Dendritic cell treated with granulocyte-macrophage colony-stimulating factor and Interleukin-4, amounts not matched to agents 40 ng/mL and 50 ng/mL, for 4 days (primary cell): ENCODE data around the gene HIBADH.
"Not testable (repeated sequence)": the region's sequence is repeated elsewhere in the genome, so short reads cannot be mapped to it uniquely, and the experiment has no call there.

Experiments
- H3K27ac Mint-ChIP-seq: one replicate; pipeline ENCODE4 v1.8.0; 2022; ENCODE audit warnings: mild to moderate bottlenecking, mixed read lengths
- H3K27me3 Mint-ChIP-seq: one replicate; pipeline ENCODE4 v1.8.0; 2022; ENCODE audit warnings: mild to moderate bottlenecking, mixed read lengths
- H3K36me3 Mint-ChIP-seq: one replicate; pipeline ENCODE4 v1.8.0; 2022; ENCODE audit warnings: low read depth, mixed read lengths
- H3K4me1 Mint-ChIP-seq: one replicate; pipeline ENCODE4 v1.8.0; 2022; ENCODE audit warnings: low read depth, mixed read lengths
- H3K4me3 Mint-ChIP-seq: one replicate; pipeline ENCODE4 v1.8.0; 2022; ENCODE audit warnings: mild to moderate bottlenecking, moderate library complexity, mixed read lengths
- H3K9me3 Mint-ChIP-seq: one replicate; pipeline ENCODE4 v1.8.0; 2022; ENCODE audit warnings: mixed read lengths
- intact Hi-C: fragments of 100-400 bp; cut with micrococcal nuclease; formaldehyde crosslinking; loops from one replicate; pipeline ENCODE4 v1.15.0; 2022

HIBADH gene

DNA sequence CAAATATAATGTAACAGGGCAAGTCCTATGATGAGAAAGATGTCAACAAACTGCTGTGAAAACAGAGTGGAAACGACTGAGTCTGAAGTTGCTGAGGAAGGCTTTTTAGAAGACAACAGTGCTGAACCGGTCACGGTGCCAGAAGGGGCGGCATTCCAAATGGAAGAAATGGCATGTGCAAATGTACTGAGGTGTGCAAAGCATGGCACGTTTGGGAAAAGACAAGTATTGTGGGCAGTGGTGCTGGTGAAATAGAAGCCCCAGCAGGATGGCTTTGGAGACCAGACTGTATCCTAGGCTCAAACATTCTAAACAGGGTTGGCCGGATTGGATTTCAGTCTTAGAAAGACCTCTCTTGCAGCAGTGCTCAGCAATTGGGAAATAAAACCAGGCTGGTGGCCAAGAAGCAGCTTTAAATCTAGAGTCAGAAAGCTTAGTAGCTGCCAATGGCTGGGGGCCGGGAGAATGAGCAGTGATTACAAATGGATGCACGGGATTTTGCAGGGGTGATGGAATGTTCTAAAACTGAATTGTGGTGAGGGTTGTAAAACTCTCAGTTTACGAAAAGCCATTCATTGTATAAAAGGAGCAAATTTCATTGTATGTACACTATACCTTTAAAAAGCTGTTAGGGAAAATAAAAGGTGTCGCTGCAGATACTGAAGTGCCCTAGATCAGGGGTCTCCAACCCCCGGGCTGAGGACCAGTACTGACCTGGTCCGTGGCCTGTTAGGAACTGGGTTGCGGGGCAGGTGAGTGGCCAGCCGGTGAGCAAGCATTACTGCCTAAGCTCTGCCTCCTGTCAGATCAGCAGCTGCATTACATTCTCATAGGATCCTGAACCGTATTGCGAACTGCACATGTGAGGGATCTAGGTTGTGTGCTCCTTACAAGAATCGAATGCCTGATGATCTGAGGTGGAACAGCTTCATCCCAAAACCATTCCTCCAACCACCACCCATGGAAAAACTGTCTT, 141.6 kb downstream of the HIBADH start:
- Mint-ChIP-seq H3K27me3 (peaks cover 2% of the 10 kb centered on the region), H3K4me3 (no peak overlapping the region), H3K9me3 (no peaks in the 10 kb centered on the region), H3K27ac (no peak overlapping the region), H3K36me3 (peaks cover 17% of the 10 kb centered on the region), H3K4me1 (no peaks in the 10 kb centered on the region)
- intact Hi-C loops = no loop called here

DNA sequence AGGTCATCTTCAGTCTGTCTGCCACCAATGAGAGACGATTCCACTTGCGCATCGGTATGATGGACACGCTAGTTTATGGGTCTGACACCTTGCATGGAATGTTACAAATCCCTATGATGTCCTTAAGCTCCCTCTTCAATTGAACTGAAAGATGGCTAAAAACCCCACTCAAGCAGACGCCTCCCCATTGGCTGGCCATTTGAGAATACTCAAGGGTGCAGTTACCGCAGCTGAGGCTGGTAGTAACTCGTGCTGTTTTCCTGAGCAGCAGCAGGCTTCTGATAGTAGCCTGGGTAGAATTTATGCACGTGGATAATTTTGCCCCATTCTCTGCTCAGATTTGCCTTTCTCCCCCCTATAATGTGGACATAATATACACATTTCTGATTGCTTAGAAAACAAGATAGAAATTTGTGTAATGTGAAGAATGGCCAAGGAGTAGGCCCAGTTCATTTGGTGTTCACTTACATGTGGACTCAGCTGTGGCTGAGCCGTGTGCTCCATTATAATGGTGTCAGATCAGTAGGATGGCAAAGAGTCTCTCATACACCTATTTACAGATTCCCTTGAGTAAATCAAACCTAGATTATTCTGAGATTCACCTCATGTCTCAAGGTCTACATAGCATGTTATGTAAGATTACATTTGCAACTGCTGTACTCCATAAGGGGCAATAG, 142.8 kb downstream of the HIBADH start:
- peaks cover 2% of the 10 kb centered on the region for H3K27me3 Mint-ChIP-seq
- no peaks in the 10 kb centered on the region for H3K4me1 Mint-ChIP-seq
- intact Hi-C loops = no loop called here
- no peak overlapping the region for H3K4me3 Mint-ChIP-seq
- H3K36me3 Mint-ChIP-seq = peaks cover 6% of the 10 kb centered on the region
- no peak overlapping the region for H3K27ac Mint-ChIP-seq
- no peaks in the 10 kb centered on the region for H3K9me3 Mint-ChIP-seq

DNA sequence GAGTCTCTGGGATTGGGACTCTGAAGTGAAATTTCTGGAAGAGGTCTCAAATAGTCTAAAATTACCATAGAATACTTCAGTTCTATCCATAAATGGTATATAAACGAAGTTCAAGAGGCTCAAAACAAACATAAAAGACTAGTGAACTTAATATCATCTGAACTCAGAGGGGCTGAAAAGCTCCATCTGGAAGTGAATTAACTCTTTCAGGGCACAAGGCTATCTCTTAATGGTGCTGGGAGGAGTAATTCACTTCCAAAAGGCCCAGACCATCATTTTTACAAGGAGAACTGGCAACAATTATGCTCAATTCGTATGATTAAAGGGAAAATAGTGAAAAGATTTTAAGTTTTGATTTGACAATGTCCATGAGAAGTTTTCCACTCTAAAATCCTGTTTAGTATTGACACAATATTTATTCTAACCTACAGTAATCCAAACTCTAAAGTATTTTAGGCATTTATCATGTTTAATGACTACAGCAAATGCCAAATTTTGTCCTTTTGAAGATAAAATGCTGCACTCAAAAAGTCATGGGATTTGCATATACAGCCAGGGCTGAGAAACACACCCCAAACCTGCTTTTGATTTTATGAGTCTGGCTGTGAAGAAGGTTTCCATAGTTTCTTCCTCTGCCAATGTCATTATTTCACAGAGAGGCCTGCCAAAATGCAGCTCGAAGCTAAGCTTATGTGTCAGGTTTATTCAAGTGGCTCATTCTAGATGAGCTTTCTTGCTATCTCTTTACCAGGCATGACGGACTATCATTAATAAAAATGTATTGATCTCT, 143.9 kb downstream of the HIBADH start:
- Mint-ChIP-seq H3K4me3 (no peak overlapping the region), H3K36me3 (no peaks in the 10 kb centered on the region), H3K27ac (no peak overlapping the region), H3K9me3 (no peaks in the 10 kb centered on the region), H3K27me3 (peaks cover 2% of the 10 kb centered on the region), H3K4me1 (no peaks in the 10 kb centered on the region)
- intact Hi-C loops = no loop called here

DNA sequence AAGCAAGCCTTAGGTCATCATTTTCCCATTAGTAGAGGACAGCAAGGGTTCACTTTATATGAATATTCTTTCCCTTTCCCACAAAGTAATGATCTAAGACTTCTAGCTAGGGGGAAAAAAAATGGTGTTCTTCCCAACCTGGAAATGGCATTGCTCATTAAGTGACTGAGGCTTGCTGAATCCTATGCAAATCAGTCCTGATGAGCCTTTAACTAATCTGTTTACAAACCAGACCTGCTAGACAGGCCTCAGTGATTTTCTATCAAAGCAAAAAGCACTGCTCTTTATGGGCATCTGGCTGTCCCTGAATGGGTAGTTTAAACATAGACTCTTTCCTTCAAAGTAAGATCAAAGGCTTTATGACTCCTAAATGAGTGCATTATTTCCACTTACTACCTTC, 146.3 kb downstream of the HIBADH start:
- Mint-ChIP-seq H3K9me3 (no peaks in the 10 kb centered on the region), H3K4me1 (no peaks in the 10 kb centered on the region), H3K36me3 (no peaks in the 10 kb centered on the region), H3K4me3 (no peak overlapping the region), H3K27ac (no peak overlapping the region), H3K27me3 (peaks cover 2% of the 10 kb centered on the region)
- intact Hi-C loops = no loop called here

DNA sequence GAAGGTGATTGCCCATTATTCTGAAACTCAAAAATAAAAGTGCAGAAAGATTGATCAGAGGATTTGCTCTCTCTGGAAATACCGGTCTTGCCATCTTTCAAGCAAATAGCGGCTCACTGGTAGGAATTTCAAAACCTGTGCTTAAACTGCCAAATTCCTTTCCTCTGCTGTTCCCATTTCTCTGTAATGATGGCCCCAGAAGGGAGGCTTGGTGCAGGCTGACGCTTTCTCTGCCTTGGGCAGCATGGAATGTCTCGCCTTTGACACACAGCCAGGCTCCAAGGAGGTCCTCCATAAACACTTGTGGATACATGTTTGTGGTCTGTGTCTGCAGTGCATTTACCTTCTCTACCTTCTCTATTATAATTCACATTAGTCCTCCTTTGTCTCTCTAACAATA, 146.8 kb downstream of the HIBADH start:
- Mint-ChIP-seq H3K4me1 (no peaks in the 10 kb centered on the region), H3K4me3 (no peak overlapping the region), H3K27ac (no peak overlapping the region), H3K9me3 (no peaks in the 10 kb centered on the region), H3K36me3 (no peaks in the 10 kb centered on the region), H3K27me3 (peaks cover 2% of the 10 kb centered on the region)
- intact Hi-C loops = no loop called here

DNA sequence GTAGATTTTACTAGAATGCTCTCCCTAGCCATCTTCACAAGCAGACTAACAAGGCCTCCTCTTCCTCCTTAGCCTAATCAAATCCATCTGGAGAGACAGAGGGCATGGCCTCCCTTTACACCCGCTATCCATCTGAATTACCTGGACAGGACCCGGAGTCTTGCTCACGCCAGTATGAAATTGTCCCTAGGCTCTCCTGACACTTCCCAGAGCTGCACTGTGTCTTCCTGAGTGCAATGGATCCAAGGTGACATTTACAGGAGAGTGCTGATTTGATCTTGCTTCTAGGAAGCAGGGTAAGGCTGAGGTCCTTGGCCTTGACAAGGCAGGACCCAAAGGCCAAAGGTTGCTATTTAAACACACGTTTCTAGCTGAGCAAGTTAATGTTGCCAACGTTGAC, 147.8 kb downstream of the HIBADH start:
- Mint-ChIP-seq H3K9me3 (no peaks in the 10 kb centered on the region), H3K36me3 (no peaks in the 10 kb centered on the region), H3K27ac (no peak overlapping the region), H3K4me3 (no peak overlapping the region), H3K27me3 (peaks cover 2% of the 10 kb centered on the region), H3K4me1 (no peaks in the 10 kb centered on the region)
- intact Hi-C loops = no loop called here

DNA sequence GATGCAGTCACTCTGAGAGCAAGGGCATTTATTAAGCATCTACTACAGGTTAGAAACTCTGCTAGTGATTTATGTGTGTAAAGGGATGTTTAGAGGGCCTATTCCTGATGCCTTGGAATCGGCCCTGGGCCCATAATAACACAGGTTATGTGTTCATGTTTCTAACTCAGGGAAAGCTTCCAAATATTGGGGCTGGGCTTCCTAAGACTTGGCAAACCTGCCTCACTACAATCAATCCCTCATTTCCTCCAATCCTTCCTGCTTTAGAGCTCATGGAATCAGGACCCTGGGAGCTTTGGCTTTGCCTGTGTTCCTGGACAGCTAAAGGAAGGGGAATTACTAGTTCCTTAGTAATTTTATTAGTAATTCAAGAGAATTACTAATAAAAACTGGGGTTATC, 148.8 kb downstream of the HIBADH start:
- no peaks in the 10 kb centered on the region for H3K36me3 Mint-ChIP-seq
- peaks cover 2% of the 10 kb centered on the region for H3K27me3 Mint-ChIP-seq

DNA sequence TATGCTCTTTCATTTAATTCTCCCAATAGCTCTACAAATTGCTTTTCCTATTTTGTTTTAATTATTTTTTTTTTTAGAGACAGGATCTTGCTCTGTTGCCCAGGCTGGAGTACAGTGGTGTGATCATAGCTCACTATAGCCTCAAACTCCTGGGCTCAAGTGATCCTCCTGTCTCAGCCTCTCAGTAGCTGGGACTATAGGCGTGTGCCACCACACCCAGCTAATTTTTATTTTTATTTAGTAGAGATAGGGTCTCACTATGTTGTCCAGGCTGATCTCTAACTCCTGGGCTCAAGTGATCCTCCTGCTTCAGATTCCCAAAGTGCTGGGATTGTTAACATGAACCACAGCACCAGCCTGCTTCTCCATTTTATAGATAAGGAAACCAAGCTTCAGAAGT, 151.3 kb downstream of the HIBADH start:
- H3K9me3 Mint-ChIP-seq, H3K4me3 Mint-ChIP-seq, intact Hi-C loops, H3K36me3 Mint-ChIP-seq, H3K27me3 Mint-ChIP-seq, H3K27ac Mint-ChIP-seq, H3K4me1 Mint-ChIP-seq: not testable (repeated sequence)

More for the DNA sequence above, 148.8 kb downstream of the HIBADH start:
- Mint-ChIP-seq H3K9me3 (no peaks in the 10 kb centered on the region), H3K4me1 (no peaks in the 10 kb centered on the region), H3K4me3 (no peak overlapping the region), H3K27ac (no peak overlapping the region)
- intact Hi-C loops = no loop called here

DNA sequence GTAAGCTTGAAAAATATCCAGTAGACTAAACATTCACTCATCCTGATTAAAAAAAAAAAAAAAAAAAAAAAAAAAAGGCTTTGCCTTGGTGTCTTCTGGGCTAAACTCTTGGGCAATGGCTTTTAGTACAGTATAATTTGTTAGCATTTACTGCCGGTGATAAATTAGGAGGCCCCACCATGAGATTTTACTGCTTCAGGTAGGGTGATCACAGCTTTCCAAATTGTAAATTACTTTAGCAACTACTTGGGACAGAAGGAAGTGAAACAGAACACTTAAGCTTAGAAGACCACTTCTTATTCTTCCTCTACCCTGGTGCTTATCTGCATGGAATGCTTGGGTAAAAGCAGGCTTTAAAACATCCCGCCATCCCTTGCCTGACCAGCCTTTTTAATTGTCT, 152.1 kb downstream of the HIBADH start:
- no peaks in the 10 kb centered on the region for H3K9me3 Mint-ChIP-seq
- H3K36me3 Mint-ChIP-seq = no peaks in the 10 kb centered on the region
- no peaks in the 10 kb centered on the region for H3K4me1 Mint-ChIP-seq
- no peak overlapping the region for H3K27ac Mint-ChIP-seq
- intact Hi-C loops = no loop called here
- H3K27me3 Mint-ChIP-seq = peaks cover 6% of the 10 kb centered on the region
- no peak overlapping the region for H3K4me3 Mint-ChIP-seq

DNA sequence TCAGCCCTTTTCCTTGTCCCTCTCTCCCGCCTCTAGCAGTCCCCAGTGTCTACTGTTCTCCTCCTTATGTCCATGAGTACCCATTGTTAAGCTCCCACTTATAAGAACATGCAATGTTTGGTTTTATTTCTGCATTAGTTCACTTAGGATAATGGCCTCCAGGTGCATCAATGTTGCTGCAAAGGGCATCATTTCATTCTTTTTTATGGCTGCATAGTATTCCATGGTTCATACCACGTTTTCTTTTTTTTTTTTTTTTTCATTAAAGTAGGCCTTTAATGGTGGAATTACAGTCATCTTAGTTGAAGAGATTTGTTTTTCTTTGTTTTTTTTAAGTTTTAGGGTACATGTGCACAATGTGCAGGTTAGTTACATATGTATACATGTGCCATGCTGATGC, 160.8 kb downstream of the HIBADH start:
- H3K4me1 Mint-ChIP-seq, H3K27ac Mint-ChIP-seq, H3K27me3 Mint-ChIP-seq, H3K4me3 Mint-ChIP-seq, intact Hi-C loops, H3K9me3 Mint-ChIP-seq, H3K36me3 Mint-ChIP-seq: not testable (repeated sequence)

DNA sequence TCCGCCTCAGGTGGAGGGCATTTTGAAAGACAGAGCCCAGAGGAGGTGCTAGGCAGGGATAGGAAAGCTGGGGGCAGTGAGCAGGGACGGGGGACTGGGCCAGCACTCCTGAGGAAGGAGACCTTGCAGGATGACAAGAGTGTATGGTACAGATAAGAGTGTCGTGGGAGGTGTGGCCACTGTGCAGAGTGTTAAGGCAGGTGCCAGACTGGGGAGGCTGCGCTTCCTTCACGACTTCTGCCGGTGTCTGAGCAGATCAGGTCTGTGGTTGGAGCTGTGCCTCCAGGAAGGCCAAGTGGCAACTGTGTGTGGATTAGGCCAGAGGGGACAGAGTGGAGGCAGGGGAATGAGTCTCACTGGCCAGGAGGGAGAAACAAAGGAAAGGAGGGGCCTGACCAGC, 161.7 kb downstream of the HIBADH start:
- no peaks in the 10 kb centered on the region for H3K9me3 Mint-ChIP-seq
- intact Hi-C loops = no loop called here
- no peak overlapping the region for H3K4me3 Mint-ChIP-seq
- H3K27me3 Mint-ChIP-seq = peaks cover 5% of the 10 kb centered on the region
- H3K27ac Mint-ChIP-seq = no peak overlapping the region
- H3K4me1 Mint-ChIP-seq = no peaks in the 10 kb centered on the region
- H3K36me3 Mint-ChIP-seq = no peaks in the 10 kb centered on the region

DNA sequence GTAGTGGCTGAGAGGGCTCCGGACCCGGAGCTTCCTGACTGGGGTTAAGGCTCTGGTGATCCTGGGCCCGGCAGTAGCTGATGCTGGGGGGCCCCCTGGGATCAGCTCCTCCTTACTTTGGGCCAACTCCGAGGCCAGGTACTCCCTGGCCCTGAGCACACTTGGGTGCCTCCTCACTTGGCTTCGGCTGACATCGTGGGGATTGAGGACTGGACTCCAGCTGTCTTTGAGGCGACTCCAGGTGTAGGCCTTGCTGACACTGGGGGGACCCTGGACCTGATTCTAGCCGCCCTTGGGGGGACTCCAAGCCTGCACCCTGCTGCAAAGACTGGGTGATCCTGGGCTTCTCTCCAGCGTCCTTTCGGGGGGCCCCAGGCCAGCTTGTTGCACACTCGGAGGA, 170.5 kb downstream of the HIBADH start:
- Mint-ChIP-seq H3K27me3 (peaks cover 19% of the 10 kb centered on the region), H3K27ac (no peak overlapping the region)

DNA sequence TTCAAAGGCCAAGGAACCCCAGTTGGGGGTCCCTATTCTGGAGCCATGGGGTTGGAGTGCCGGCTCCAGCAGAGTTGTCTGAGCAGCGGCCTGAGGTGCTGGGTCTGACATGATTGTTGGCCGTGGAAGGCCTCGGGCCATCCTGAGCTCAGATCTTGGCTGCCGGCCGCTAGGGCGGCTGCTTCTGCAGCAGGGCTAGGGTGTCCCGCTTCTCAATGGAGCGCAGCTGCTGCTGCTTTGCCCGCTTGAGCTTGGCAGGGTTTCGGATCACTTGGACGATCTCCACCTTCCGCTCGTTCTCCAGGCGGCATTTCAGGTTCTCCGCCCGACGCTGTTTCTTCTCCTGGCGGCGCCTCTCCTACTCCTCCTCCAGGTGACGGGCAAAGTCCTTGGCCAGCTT, 171.1 kb downstream of the HIBADH start:
- peaks cover 21% of the 10 kb centered on the region for H3K27me3 Mint-ChIP-seq
- H3K4me1 Mint-ChIP-seq = no peaks in the 10 kb centered on the region
- H3K4me3 Mint-ChIP-seq = no peak overlapping the region
- intact Hi-C loops = no loop called here
- no peaks in the 10 kb centered on the region for H3K36me3 Mint-ChIP-seq
- H3K27ac Mint-ChIP-seq = no peak overlapping the region
- no peaks in the 10 kb centered on the region for H3K9me3 Mint-ChIP-seq

More for the DNA sequence above, 170.5 kb downstream of the HIBADH start:
- H3K4me3 Mint-ChIP-seq = no peak overlapping the region
- intact Hi-C loops = no loop called here
- no peaks in the 10 kb centered on the region for H3K9me3 Mint-ChIP-seq
- H3K36me3 Mint-ChIP-seq = no peaks in the 10 kb centered on the region
- no peaks in the 10 kb centered on the region for H3K4me1 Mint-ChIP-seq

DNA sequence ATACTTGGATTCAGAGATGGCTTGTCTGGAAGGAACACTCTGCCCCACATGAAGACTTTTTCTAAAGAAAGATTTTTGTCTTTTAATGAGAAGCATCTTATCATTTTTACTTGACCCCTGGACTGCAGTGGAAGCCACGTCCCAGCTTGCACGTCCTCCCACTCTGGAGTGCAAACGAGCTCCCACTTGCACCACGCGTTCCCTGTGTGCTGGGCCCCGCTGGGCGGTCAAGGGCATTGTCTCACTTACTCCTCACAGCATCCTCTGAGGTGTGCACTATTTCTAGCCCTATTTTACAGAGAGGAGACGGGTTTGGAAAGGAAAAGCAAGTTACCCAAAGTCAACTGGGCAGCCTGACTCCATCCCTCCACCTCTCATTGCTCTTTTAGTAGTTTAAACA, 175.2 kb downstream of the HIBADH start:
- H3K27me3 Mint-ChIP-seq = peaks cover 32% of the 10 kb centered on the region
- no peak overlapping the region for H3K4me3 Mint-ChIP-seq
- H3K36me3 Mint-ChIP-seq = no peaks in the 10 kb centered on the region
- no peaks in the 10 kb centered on the region for H3K9me3 Mint-ChIP-seq
- no peak overlapping the region for H3K27ac Mint-ChIP-seq
- intact Hi-C loops = no loop called here
- no peaks in the 10 kb centered on the region for H3K4me1 Mint-ChIP-seq
